Smooth muscle cell (in vitro differentiated cells): ENCODE results near the gene CCDC185. TPM values are rescaled to one million over a fixed set of nuclear protein-coding genes. Genes with fewer than 3 reads are reported as not detected.

Experiments
- DNase-seq: peaks from one replicate; lab custom pipeline; 2025; ENCODE audit not compliant: unreplicated experiment; lab: John Stamatoyannopoulos, UW
- H2AFZ ChIP-seq: fragments of 200-600 bp; sonication (generic); 2 replicates; pipeline ENCODE4 v1.6.0; 2016; ENCODE audit warnings: antibody characterized with exemption, low read depth, mild to moderate bottlenecking
- H3F3A ChIP-seq: fragments of 200-600 bp; sonication (generic); 2 replicates; pipeline ENCODE4 v1.6.0; 2017; ENCODE audit warnings: antibody characterized with exemption, low read depth
- H3K27ac ChIP-seq: fragments of 200-600 bp; sonication (generic); 2 replicates; pipeline ENCODE4 v1.5.1; 2016; ENCODE audit warnings: low read depth, mild to moderate bottlenecking
- H3K27me3 ChIP-seq: fragments of 200-600 bp; sonication (generic); 2 replicates; pipeline ENCODE4 v1.6.1; 2016; ENCODE audit warnings: low read depth, mild to moderate bottlenecking
- H3K36me3 ChIP-seq: fragments of 200-600 bp; sonication (generic); 2 replicates; pipeline ENCODE4 v1.5.1; 2016; ENCODE audit warnings: low read depth
- H3K4me1 ChIP-seq: fragments of 200-600 bp; sonication (generic); 2 replicates; pipeline ENCODE4 v1.5.1; 2016; ENCODE audit warnings: low read depth
- H3K4me2 ChIP-seq: fragments of 200-600 bp; sonication (generic); 2 replicates; pipeline ENCODE4 v1.6.0; 2016; ENCODE audit warnings: mild to moderate bottlenecking
- H3K4me3 ChIP-seq: fragments of 200-600 bp; sonication (generic); 2 replicates; pipeline ENCODE4 v1.5.1; 2016; ENCODE audit warnings: mild to moderate bottlenecking
- H3K79me2 ChIP-seq: fragments of 200-600 bp; sonication (generic); 2 replicates; pipeline ENCODE4 v1.6.0; 2016; ENCODE audit warnings: low read depth, mild to moderate bottlenecking
- H3K9ac ChIP-seq: fragments of 200-600 bp; sonication (generic); 2 replicates; pipeline ENCODE4 v1.6.0; 2016; ENCODE audit warnings: low read depth
- H3K9me3 ChIP-seq: fragments of 200-600 bp; sonication (generic); replicated peaks from 2 replicates; pipeline ENCODE4 v1.5.1; 2016; ENCODE audit warnings: low read depth
- H4K20me1 ChIP-seq: fragments of 200-600 bp; sonication (generic); 2 replicates; pipeline ENCODE4 v1.6.0; 2016; ENCODE audit warnings: low read depth
- whole genome bisulfite sequencing: methylation state at CpG from one replicate; pipeline ENCODE4 v1.1.7; 2016; ENCODE audit warnings: low lambda C conversion rate; 5-methylcytosine and 5-hydroxymethylcytosine counted together
- polyA plus RNA-seq: library from polyadenylated mRNA; unstranded; fragments of >200 nt; fragmentation: Nextera tagmentation; extraction: Ambion mirVana; gene quantifications from 2 replicates; pipeline ENCODE4 v1.2.1, GENCODE V29; 2016
- small RNA-seq: library from RNA; depleted of rRNA; stranded (forward); fragments of <200 nt; gene quantifications from one replicate; pipeline ENCODE3, GENCODE V24; 2014
- total RNA-seq: library from RNA; depleted of rRNA; stranded (reverse); fragments of >200 nt; gene quantifications from 2 replicates; pipeline ENCODE4 v1.2.3, GENCODE V29; 2014
- TF ChIP-seq, protein P1 (sequence below): fragments of 200-600 bp; sonication (generic); IDR thresholded peaks from 2 replicates; pipeline ENCODE4 v1.5.1; 2017; ENCODE audit warnings: borderline replicate concordance, mild to moderate bottlenecking, antibody characterized with exemption; ENCODE audit not compliant: insufficient read depth, poor library complexity, severe bottlenecking

CCDC185 gene
- total and polyA plus RNA-seq, 2 experiments from 2014 or later: not detected

DNA sequence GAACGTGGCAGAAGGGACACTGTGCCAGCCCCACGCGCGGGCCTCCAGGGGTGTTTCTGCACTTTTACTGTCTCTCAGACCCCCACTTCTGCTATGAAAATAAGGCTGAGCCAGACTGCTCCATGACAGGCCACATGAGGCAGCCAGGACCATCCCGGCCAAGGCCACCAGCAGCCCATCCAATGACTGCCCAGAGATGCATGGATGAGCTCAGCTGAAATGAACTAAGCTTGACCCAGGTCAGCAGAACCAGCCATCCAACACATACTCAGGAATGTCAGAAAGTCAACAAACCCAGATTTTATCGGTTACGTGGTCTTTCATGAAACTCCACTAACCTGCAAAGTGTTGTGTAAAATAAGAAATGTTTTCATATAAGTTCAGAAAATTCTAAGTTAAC is 51.2 kb downstream of the CCDC185 start:
- H3K27ac ChIP-seq: no peak overlapping the region
- no peaks in the 10 kb centered on the region for H3K36me3 ChIP-seq
- H3K79me2 ChIP-seq: no peaks in the 10 kb centered on the region
- no peak overlapping the region for H3K4me2 ChIP-seq
- WGBS: 87% methylated on average over 7 of the region's 7 CpGs
- H3K9me3 ChIP-seq: no peaks in the 10 kb centered on the region
- no peaks in the 10 kb centered on the region for H3K4me1 ChIP-seq
- H3F3A ChIP-seq: no peaks in the 10 kb centered on the region
- no peak for DNase-seq
- TF ChIP-seq, protein P1, sequence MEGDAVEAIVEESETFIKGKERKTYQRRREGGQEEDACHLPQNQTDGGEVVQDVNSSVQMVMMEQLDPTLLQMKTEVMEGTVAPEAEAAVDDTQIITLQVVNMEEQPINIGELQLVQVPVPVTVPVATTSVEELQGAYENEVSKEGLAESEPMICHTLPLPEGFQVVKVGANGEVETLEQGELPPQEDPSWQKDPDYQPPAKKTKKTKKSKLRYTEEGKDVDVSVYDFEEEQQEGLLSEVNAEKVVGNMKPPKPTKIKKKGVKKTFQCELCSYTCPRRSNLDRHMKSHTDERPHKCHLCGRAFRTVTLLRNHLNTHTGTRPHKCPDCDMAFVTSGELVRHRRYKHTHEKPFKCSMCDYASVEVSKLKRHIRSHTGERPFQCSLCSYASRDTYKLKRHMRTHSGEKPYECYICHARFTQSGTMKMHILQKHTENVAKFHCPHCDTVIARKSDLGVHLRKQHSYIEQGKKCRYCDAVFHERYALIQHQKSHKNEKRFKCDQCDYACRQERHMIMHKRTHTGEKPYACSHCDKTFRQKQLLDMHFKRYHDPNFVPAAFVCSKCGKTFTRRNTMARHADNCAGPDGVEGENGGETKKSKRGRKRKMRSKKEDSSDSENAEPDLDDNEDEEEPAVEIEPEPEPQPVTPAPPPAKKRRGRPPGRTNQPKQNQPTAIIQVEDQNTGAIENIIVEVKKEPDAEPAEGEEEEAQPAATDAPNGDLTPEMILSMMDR: no peak
- H2AFZ ChIP-seq: no peak overlapping the region
- no peaks in the 10 kb centered on the region for H3K27me3 ChIP-seq
- H4K20me1 ChIP-seq: no peaks in the 10 kb centered on the region
- no peak overlapping the region for H3K4me3 ChIP-seq
- H3K9ac ChIP-seq: no peak overlapping the region

Small RNAs within 50 kb of the gene (small RNA-seq; reads per million reads assigned to genes)
- not detected for gene RNU4-57P

Other genes with a start within 250 kb of the CCDC185 start
- gene SUSD4, start 29.2 kb upstream of the CCDC185 start, total RNA-seq: 4.5 and 6.1 TPM in 2 replicates
- gene SUSD4, start 29.2 kb upstream of the CCDC185 start, polyA plus RNA-seq: 4.8 and 5.1 TPM in 2 replicates